Measurements from ENCODE around the gene SRSF9. TPM values are rescaled to one million over a fixed set of nuclear protein-coding genes. Genes with fewer than 3 reads are reported as not detected.

Gene SRSF9
- total and polyA plus RNA-seq, 2 of the 13 experiments (the other 11 are each of a cell fraction or from before 2014, with no cell fraction given): 125 to 144 TPM

- no peak for TF ChIP-seq ZNF136 (CRISPR knock-in tag; IDR thresholded peaks at IDR 0.05; ENCODE audit: low read depth)
- TF ChIP-seq ARID2 (CRISPR knock-in tag; IDR thresholded peaks at IDR 0.05; ENCODE audit: borderline replicate concordance): 0 out of 2 replicates have a peak, but pooled peaks have one; percentile 40
- TF ChIP-seq NFE2 (CRISPR knock-in tag; IDR thresholded peaks at IDR 0.05): no peak
- no peak for TF ChIP-seq ZNF101 (CRISPR knock-in tag; IDR thresholded peaks at IDR 0.05; ENCODE audit: borderline replicate concordance, low read depth)
- peak; percentile 90 for TF ChIP-seq ZNF143 (CRISPR knock-in tag; IDR thresholded peaks at IDR 0.05)
- TF ChIP-seq CCDC6 (CRISPR knock-in tag; IDR thresholded peaks at IDR 0.05): no peak
- TF ChIP-seq ELF4 (CRISPR knock-in tag; IDR thresholded peaks at IDR 0.05; ENCODE audit: borderline replicate concordance): no peak
- no peak for TF ChIP-seq ZBTB7A (CRISPR knock-in tag; IDR thresholded peaks at IDR 0.05)
- TF ChIP-seq ZNF207 (IDR thresholded peaks at IDR 0.05; ENCODE audit: borderline replicate concordance): no peak
- no peak for TF ChIP-seq ZNF883 (CRISPR knock-in tag; IDR thresholded peaks at IDR 0.05; ENCODE audit: not compliant biosample characterization)
- TF ChIP-seq ZNF224 (CRISPR knock-in tag; IDR thresholded peaks at IDR 0.05): 0 out of 2 replicates have a peak, but pooled peaks have one; percentile 66
- peak; percentile 96 for TF ChIP-seq HES4 (CRISPR knock-in tag; IDR thresholded peaks at IDR 0.05; ENCODE audit: borderline replicate concordance)
- TF ChIP-seq MAFK (conservative IDR thresholded peaks at IDR 0.05 in 1 of 2, IDR thresholded peaks at IDR 0.05 in 1 of 2; ENCODE audit: low read length in 2 of 2): no peak
- no peak for TF ChIP-seq NFE2L1 (CRISPR knock-in tag; IDR thresholded peaks at IDR 0.05; ENCODE audit: borderline replicate concordance)
- TF ChIP-seq ZNF430 (CRISPR knock-in tag; IDR thresholded peaks at IDR 0.05): no peak
- no peak for TF ChIP-seq ZNF230 (CRISPR knock-in tag; IDR thresholded peaks at IDR 0.05)
- no peak for TF ChIP-seq CREBL2 (CRISPR knock-in tag; IDR thresholded peaks at IDR 0.05; ENCODE audit: borderline replicate concordance)
- no peak for TF ChIP-seq CCAR2 (optimal IDR thresholded peaks at IDR 0.05; ENCODE audit: low read depth, low read length)
- no peak for TF ChIP-seq JDP2 (CRISPR knock-in tag; IDR thresholded peaks at IDR 0.05; ENCODE audit: borderline replicate concordance)
- no peak for TF ChIP-seq CHCHD3 (CRISPR knock-in tag; IDR thresholded peaks at IDR 0.05)
- no peak for TF ChIP-seq REL (CRISPR knock-in tag; conservative IDR thresholded peaks at IDR 0.05)
- no peak; the same call in 1 of the 2 replicates for TF ChIP-seq NR2F2 (IDR thresholded peaks at IDR 0.05; ENCODE audit: borderline replicate concordance, low read depth)
- peak in 1 of 2 experiments; percentile 55; a peak in 3 of 4 replicates for TF ChIP-seq EP300 (IDR thresholded peaks at IDR 0.05; ENCODE audit: low read depth in 2 of 2, low read length in 2 of 2)
- TF ChIP-seq EP300 (CRISPR knock-in tag; IDR thresholded peaks at IDR 0.05; ENCODE audit: borderline replicate concordance): no peak
- TF ChIP-seq TBP (CRISPR knock-in tag; IDR thresholded peaks at IDR 0.05): no peak
- no peak for TF ChIP-seq CEBPG (CRISPR knock-in tag; IDR thresholded peaks at IDR 0.05)
- no peak for TF ChIP-seq ZNF598 (CRISPR knock-in tag; IDR thresholded peaks at IDR 0.05; ENCODE audit: borderline replicate concordance)
- no peak for TF ChIP-seq TCF12 (IDR thresholded peaks at IDR 0.05)
- TF ChIP-seq TCF12 (CRISPR knock-in tag; IDR thresholded peaks at IDR 0.05): no peak
- no peak for TF ChIP-seq SIX4 (CRISPR knock-in tag; IDR thresholded peaks at IDR 0.05)
- TF ChIP-seq NR2C2 (CRISPR knock-in tag; IDR thresholded peaks at IDR 0.05; ENCODE audit: borderline replicate concordance): no peak; the same call in 1 of the 2 replicates
- TF ChIP-seq ZNF781 (CRISPR knock-in tag; IDR thresholded peaks at IDR 0.05; ENCODE audit: borderline replicate concordance, not compliant biosample characterization): no peak
- TF ChIP-seq GATA4 (IDR thresholded peaks at IDR 0.05; ENCODE audit: borderline replicate concordance, low read depth): peak; percentile 82
- no peak for TF ChIP-seq JARID2 (CRISPR knock-in tag; IDR thresholded peaks at IDR 0.05; ENCODE audit: insufficient replicate concordance)
These were observed 26.3 kb upstream of the SRSF9 start, which contains the start of gene DYNLL1 (continued) for GRCh38 chr12:120495731-120496412.

Data from HepG2 (cell line).